Measurements from ENCODE around the gene BOD1L1. TPM values are rescaled to one million over a fixed set of nuclear protein-coding genes. Genes with fewer than 3 reads are reported as not detected.

Gene BOD1L1
- polyA plus RNA-seq, 1 donor from 2014 or later = 43.3 TPM

- Histone ChIP-seq H3K9ac (ENCODE audit: low read length) (no peak overlapping the region), H2AFZ (ENCODE audit: low read depth, low read length) (no peak overlapping the region), H3K9me2 (ENCODE audit: insufficient read depth, low read length) (no peaks in the 10 kb centered on the region), H3F3A (ENCODE audit: insufficient read depth, low read length, poor library complexity, severe bottlenecking) (no peaks in the 10 kb centered on the region), H3K4me2 (ENCODE audit: low read length) (no peak overlapping the region), H4K20me1 (ENCODE audit: insufficient read depth) (no peaks in the 10 kb centered on the region), H3K27ac (ENCODE audit: low read length) (no peak overlapping the region), H3K36me3 (ENCODE audit: insufficient read depth, low read length) (no peaks in the 10 kb centered on the region), H3K79me2 (replicated peaks; ENCODE audit: insufficient read depth, low read length) (no peaks in the 10 kb centered on the region), H3K27me3 (ENCODE audit: insufficient read depth, low read depth, low read length) (peaks cover 99% of the 10 kb centered on the region), H3K4me3 (ENCODE audit: low read length) (peak overlapping the region; percentile 58), H3K9me3 (ENCODE audit: low read length) (peaks cover 3% of the 10 kb centered on the region)
- no peak for TF ChIP-seq CTCF (IDR thresholded peaks at IDR 0.05; ENCODE audit: poor library complexity, severe bottlenecking)
- TF ChIP-seq RAD21 (conservative IDR thresholded peaks at IDR 0.05) = no peak
- no peak for TF ChIP-seq REST (IDR thresholded peaks at IDR 0.05; ENCODE audit: borderline replicate concordance)
- TF ChIP-seq TAF1 (IDR thresholded peaks at IDR 0.05; ENCODE audit: low read depth) = no peak
- TF ChIP-seq POLR2AphosphoS5 (IDR thresholded peaks at IDR 0.05) = peak; percentile 59
- no peak for TF ChIP-seq SMC3 (conservative IDR thresholded peaks at IDR 0.05; ENCODE audit: poor library complexity)
- TF ChIP-seq EP300 (conservative IDR thresholded peaks at IDR 0.05; ENCODE audit: poor library complexity, severe bottlenecking) = no peak
- TF ChIP-seq MXI1 (conservative IDR thresholded peaks at IDR 0.05; ENCODE audit: poor library complexity, severe bottlenecking) = no peak
- TF ChIP-seq EZH2 (IDR thresholded peaks at IDR 0.05; ENCODE audit: borderline replicate concordance, insufficient read depth, low read length, poor library complexity, severe bottlenecking) = peak; percentile 80
Measured at GRCh38 chr4:13544606-13545393, 82.7 kb downstream of the BOD1L1 start.

- H3K4me2 ChIP-seq (ENCODE audit: low read length) = no peak within 1 kb of the TSS
- H3K27me3 ChIP-seq (ENCODE audit: insufficient read depth, low read depth, low read length) = peaks cover 100% of the 10 kb centered on the region
- peak; percentile 91 for TF ChIP-seq EZH2 (IDR thresholded peaks at IDR 0.05; ENCODE audit: borderline replicate concordance, insufficient read depth, low read length, poor library complexity, severe bottlenecking)
- no peak for TF ChIP-seq EP300 (conservative IDR thresholded peaks at IDR 0.05; ENCODE audit: poor library complexity, severe bottlenecking)
- H3K4me3 ChIP-seq (ENCODE audit: low read length) = peak within 1 kb of the TSS; percentile 58
- no peaks in the 10 kb centered on the region for H3K36me3 ChIP-seq (ENCODE audit: insufficient read depth, low read length)
- H4K20me1 ChIP-seq (ENCODE audit: insufficient read depth) = no peaks in the 10 kb centered on the region
- H3K9me3 ChIP-seq (ENCODE audit: low read length) = peaks cover 3% of the 10 kb centered on the region
- no peak within 1 kb of the TSS for H3K9ac ChIP-seq (ENCODE audit: low read length)
- H3K79me2 ChIP-seq (replicated peaks; ENCODE audit: insufficient read depth, low read length) = no peaks in the 10 kb centered on the region
- no peaks in the 10 kb centered on the region for H3F3A ChIP-seq (ENCODE audit: insufficient read depth, low read length, poor library complexity, severe bottlenecking)
- H3K9me2 ChIP-seq (ENCODE audit: insufficient read depth, low read length) = no peaks in the 10 kb centered on the region
- H2AFZ ChIP-seq (ENCODE audit: low read depth, low read length) = no peak within 1 kb of the TSS
- no peak within 1 kb of the TSS for H3K27ac ChIP-seq (ENCODE audit: low read length)
Measured at GRCh38 chr4:13543839-13544605, 83.5 kb downstream of the BOD1L1 start, which contains the start of gene NKX3-2. TSS of gene NKX3-2 (minus strand) at chr4:13544508. CDS start at chr4:13544414, 94 bp downstream.

Measured in neural cell (in vitro differentiated cells).